ENCODE data around the gene KCNIP4. TPM values are rescaled to one million over a fixed set of nuclear protein-coding genes. Genes with fewer than 3 reads are reported as not detected.

Gene KCNIP4
- total RNA-seq, 1 donor from 2014 or later = 0.53 TPM

GRCh38 chr4:21209860-21210259 lies 738.7 kb downstream of the KCNIP4 start:
- FAIRE-seq = no peak
- H3K27me3 ChIP-seq (ENCODE audit: control insufficient read depth, insufficient read depth, low read length) = no peaks in the 10 kb centered on the region
- H3K36me3 ChIP-seq (ENCODE audit: control insufficient read depth, insufficient read depth, low read length) = no peaks in the 10 kb centered on the region
- no peak overlapping the region for H3K4me3 ChIP-seq (ENCODE audit: low read depth, low read length)
- TF ChIP-seq CTCF (IDR thresholded peaks at IDR 0.05; ENCODE audit: insufficient read depth, low read length, severe bottlenecking) = no peak
- DNase-seq (ENCODE audit: low read depth) = no peak

GRCh38 chr4:21205821-21206531 lies 742.6 kb downstream of the KCNIP4 start:
- FAIRE-seq (no peak), DNase-seq (ENCODE audit: low read depth) (no peak)
- H3K4me3 ChIP-seq (ENCODE audit: low read depth, low read length) = no peak overlapping the region

GRCh38 chr4:21203416-21203815 lies 745.2 kb downstream of the KCNIP4 start:
- no peak for DNase-seq (ENCODE audit: low read depth)
- no peak for TF ChIP-seq CTCF (IDR thresholded peaks at IDR 0.05; ENCODE audit: insufficient read depth, low read length, severe bottlenecking)
- Histone ChIP-seq H3K4me3 (ENCODE audit: low read depth, low read length) (no peak overlapping the region), H3K27me3 (ENCODE audit: control insufficient read depth, insufficient read depth, low read length) (no peaks in the 10 kb centered on the region), H3K36me3 (ENCODE audit: control insufficient read depth, insufficient read depth, low read length) (no peaks in the 10 kb centered on the region)
- FAIRE-seq = no peak

More at GRCh38 chr4:21205821-21206531, 742.6 kb downstream of the KCNIP4 start:
- TF ChIP-seq CTCF (IDR thresholded peaks at IDR 0.05; ENCODE audit: insufficient read depth, low read length, severe bottlenecking) = no peak
- Histone ChIP-seq H3K36me3 (ENCODE audit: control insufficient read depth, insufficient read depth, low read length) (no peaks in the 10 kb centered on the region), H3K27me3 (ENCODE audit: control insufficient read depth, insufficient read depth, low read length) (no peaks in the 10 kb centered on the region)

GRCh38 chr4:21202959-21203358 lies 745.6 kb downstream of the KCNIP4 start:
- H3K27me3 ChIP-seq (ENCODE audit: control insufficient read depth, insufficient read depth, low read length) = no peaks in the 10 kb centered on the region
- peak; percentile 3 for DNase-seq (ENCODE audit: low read depth)
- no peak for FAIRE-seq
- H3K4me3 ChIP-seq (ENCODE audit: low read depth, low read length) = no peak overlapping the region
- TF ChIP-seq CTCF (IDR thresholded peaks at IDR 0.05; ENCODE audit: insufficient read depth, low read length, severe bottlenecking) = no peak
- H3K36me3 ChIP-seq (ENCODE audit: control insufficient read depth, insufficient read depth, low read length) = no peaks in the 10 kb centered on the region

- H3K27me3 ChIP-seq (ENCODE audit: control insufficient read depth, insufficient read depth, low read length) = no peaks in the 10 kb centered on the region
- DNase-seq (ENCODE audit: low read depth) (no peak), FAIRE-seq (no peak)
- TF ChIP-seq CTCF (IDR thresholded peaks at IDR 0.05; ENCODE audit: insufficient read depth, low read length, severe bottlenecking) = no peak
- H3K4me3 ChIP-seq (ENCODE audit: low read depth, low read length) = no peak overlapping the region
- no peaks in the 10 kb centered on the region for H3K36me3 ChIP-seq (ENCODE audit: control insufficient read depth, insufficient read depth, low read length)
Measured at GRCh38 chr4:21198683-21199082, 749.9 kb downstream of the KCNIP4 start.

- DNase-seq (ENCODE audit: low read depth) = peak; percentile 10
- Histone ChIP-seq H3K4me3 (ENCODE audit: low read depth, low read length) (no peak overlapping the region), H3K27me3 (ENCODE audit: control insufficient read depth, insufficient read depth, low read length) (no peaks in the 10 kb centered on the region), H3K36me3 (ENCODE audit: control insufficient read depth, insufficient read depth, low read length) (no peaks in the 10 kb centered on the region)
- no peak for FAIRE-seq
- TF ChIP-seq CTCF (IDR thresholded peaks at IDR 0.05; ENCODE audit: insufficient read depth, low read length, severe bottlenecking) = no peak
Measured at GRCh38 chr4:21195682-21196081, 752.9 kb downstream of the KCNIP4 start.

All from bronchial epithelial cell (primary cell).